Ramos (cell line): ENCODE data around the gene NHLRC3.
"Not testable (repeated sequence)": the region's sequence is repeated elsewhere in the genome, so short reads cannot be mapped to it uniquely, and the experiment has no call there.

Experiments used
- in situ Hi-C: fragments of 300-500 bp; cut with MboI; formaldehyde crosslinking; loops from one replicate; pipeline ENCODE4 v1.14.3; 2022; ENCODE audit warnings: low sequenced_read_pairs; ENCODE audit not compliant: unreplicated experiment

NHLRC3 gene

DNA sequence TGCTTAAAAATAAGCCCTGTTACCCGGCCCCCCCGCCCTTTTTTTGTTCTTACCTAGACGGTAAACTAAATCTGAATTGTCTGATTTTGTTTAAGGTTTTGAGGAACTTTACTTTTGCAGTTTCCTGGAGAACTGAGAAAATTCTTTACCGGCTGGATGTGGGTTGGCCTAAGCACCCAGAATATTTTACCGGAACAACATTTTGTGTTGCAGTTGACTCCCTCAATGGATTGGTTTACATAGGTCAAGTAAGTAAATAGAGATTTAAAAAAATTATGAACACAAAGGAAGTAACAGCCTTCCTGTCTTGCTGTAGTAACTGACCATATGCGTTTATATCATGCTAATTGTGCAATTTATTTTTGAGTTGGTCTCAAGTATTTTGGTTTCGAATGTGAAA lies 785 bp downstream of the NHLRC3 start:
- in situ Hi-C loops, result no loop called here

- in situ Hi-C loops, result no loop called here
Measured at GRCh38 chr13:39040206-39040605, 1.9 kb downstream of the NHLRC3 start.

DNA sequence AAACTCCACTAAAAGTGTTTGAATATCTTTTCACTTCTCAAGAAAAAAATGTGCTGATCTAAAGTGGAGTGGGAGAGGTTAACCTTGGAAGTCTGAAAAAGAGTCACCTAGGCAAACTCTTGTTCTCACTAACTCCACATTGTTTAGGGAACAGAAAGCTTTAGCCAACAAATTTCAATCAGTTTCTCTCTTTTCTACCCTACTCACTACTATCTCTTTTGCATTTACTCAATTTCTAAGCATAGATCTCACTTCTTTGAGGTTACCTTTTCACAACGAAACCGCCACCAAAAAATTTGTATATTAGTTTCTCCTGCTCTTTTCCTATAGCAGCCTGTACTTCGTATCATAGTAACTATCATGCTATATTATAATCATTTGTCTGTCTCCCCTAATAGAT lies 6.3 kb downstream of the NHLRC3 start:
- in situ Hi-C loops, result no loop called here

DNA sequence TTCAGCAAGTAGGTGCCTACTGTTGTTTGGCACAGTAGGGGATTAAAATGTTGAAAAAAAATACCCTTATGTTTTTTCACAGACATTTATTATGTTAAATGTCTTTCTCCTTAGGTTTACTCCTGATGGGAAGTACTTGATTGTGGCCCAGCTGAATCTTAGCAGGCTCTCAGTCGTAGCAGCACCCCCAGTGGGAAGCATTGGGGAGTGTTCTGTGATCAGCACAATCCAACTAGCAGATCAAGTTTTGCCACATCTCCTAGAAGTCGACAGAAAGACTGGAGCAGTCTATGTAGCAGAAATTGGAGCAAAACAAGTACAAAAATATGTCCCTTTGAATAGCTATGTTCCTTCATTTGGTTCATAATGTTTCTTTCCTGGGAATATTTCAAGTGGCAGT lies 9.3 kb downstream of the NHLRC3 start:
- in situ Hi-C loops, result no loop called here

- in situ Hi-C loops, result no loop called here
Measured at GRCh38 chr13:39048806-39049205, 10.6 kb downstream of the NHLRC3 start.

GRCh38 chr13:39049274-39049673 lies 11.0 kb downstream of the NHLRC3 start:
- in situ Hi-C loops, result no loop called here

DNA sequence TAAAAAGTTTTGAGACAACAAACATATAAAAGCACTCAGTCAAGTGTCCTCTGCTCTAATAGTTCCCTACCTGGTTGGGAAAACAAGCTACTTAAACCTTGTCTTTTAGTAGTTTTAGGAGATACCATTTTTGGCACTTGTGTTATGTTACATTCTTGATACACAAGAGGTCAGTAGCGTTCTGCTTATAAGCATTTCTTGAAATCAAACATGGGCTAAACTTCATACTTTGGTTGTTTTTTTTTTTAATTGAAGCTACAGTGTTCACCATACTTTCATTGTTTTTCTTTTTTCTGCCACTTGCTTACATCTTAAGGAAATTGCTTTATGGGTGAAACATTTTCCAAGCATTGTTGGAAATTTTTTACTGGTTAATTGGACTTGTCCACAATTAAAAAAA lies 12.9 kb downstream of the NHLRC3 start:
- in situ Hi-C loops, result no loop called here

GRCh38 chr13:39052944-39053343 lies 14.7 kb downstream of the NHLRC3 start:
- in situ Hi-C loops, result no loop called here

- in situ Hi-C loops, result no loop called here
Measured at GRCh38 chr13:39054112-39054511, 15.9 kb downstream of the NHLRC3 start.

- in situ Hi-C loops, result no loop called here
Measured at GRCh38 chr13:39056018-39056417, 17.8 kb downstream of the NHLRC3 start.

DNA sequence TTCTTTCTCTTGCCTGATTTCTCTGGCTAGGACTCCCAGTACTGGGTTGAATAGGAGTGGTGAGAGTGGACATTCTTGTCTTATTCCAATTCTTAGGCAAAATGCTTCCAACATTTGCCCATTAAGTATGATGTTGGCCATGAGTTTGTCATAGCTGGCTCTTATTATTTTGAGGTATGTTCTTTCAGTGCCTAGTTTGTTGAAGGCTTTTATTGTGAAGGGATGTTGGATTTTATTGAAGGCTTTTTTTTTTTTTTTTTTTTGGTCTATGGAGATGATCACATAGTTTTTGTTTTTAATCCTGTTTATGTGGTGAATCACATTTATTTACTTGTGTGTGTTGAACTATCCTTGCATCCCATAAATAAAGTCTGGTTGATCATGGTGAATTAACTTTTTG lies 19.8 kb downstream of the NHLRC3 start:
- in situ Hi-C loops, result no loop called here

DNA sequence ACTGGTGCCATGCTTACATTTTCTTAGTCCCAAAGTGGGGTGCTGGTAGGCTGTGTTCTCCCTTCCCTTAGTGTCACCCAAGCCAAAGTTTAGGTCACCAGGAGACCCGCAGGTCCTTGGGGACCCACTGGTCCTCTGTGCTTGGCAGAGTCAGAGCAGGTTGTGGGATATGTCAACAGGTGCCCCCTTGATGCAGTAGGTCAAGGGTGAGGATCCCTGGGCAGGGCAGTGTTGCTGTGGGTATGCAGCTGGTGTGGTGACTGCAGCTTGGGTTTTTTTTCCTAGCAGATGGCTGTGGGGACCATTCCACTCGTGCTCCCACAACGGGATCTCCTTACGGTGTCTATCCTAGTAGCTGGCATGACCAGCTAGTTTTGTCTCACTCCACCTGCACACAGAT lies 23.7 kb downstream of the NHLRC3 start:
- in situ Hi-C loops, result no loop called here

DNA sequence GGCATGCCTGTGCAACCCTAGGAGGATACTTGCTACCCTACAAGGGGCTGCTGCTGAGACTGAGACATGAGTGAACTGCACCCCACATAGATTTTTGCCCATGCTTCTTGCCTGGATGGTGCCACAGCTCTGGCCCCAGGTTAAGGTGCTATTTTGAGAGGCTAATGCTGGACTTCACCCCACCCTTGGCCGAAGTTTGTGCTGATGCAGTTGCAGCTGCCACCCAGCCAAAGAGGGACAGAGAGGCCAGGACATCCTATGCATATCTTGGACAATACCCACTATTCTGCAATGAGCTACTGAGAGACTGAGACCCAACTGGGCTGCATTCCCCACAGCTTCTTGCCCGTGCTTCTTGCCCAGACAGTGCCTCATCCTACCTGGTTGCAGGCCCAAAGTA lies 34.6 kb downstream of the NHLRC3 start:
- in situ Hi-C loops, result no loop called here

DNA sequence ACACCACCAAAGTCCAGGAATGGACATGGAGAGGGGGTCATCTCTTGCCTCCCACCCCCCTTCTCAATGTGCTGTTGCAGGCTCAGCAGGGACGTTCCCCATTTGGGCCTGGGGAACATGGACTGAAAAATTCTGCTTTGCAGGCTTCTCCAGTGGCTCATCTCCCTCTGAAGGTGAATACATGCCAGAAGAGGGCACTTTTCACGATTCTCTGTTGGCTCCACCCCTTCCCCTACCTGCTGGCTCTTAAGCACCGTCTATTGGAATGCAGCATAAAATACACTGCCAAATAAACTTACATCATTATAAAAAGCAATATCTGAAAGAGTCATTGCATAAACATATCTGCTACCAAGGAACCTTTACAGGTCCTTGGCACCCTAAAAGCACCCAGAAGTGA lies 35.7 kb downstream of the NHLRC3 start:
- in situ Hi-C loops, result no loop called here

GRCh38 chr13:39086251-39086945 lies 48.1 kb downstream of the NHLRC3 start:
- in situ Hi-C loops, result not testable (repeated sequence)

DNA sequence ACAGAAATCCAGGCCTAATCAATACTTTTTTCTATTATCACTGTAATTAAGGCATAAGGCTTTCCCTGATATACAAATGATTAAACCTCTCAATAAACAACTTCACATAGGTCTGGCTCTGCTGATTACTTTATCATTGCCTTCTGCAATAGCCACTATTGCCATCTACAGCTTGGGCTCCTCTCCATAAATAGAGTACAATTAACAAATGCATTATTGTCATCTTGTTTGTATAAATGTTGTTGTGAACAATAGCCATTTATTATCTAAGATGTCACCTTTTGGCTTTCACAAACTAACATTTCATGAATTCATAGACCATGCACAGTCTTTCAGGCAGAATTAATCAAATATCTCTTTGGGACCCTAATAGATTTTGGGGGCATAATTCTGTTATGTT lies 53.3 kb downstream of the NHLRC3 start:
- in situ Hi-C loops, result no loop called here

- in situ Hi-C loops, result no loop called here
Measured at GRCh38 chr13:39095500-39095899, 57.2 kb downstream of the NHLRC3 start.

DNA sequence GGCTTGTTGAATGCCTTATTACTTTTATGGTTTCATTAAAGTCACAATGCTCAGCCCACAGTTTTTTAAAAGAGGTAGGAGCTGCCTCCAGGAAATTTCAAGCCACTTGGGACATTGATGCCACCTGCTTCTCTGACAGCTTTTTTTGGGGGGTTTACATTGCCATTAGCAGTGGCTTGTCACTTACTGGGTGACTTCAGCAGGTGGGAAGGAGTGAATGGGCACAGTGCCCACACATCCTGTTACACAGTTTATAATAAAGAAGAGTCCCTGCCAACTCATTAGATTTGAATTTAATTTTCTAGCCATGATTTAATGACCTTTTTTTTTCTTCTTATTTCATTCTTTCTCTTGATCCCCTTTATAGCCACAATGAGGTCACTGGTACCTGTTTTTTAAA lies 61.0 kb downstream of the NHLRC3 start:
- in situ Hi-C loops, result no loop called here
